ENCODE results near the gene COPS8. TPM values are rescaled to one million over a fixed set of nuclear protein-coding genes. Genes with fewer than 3 reads are reported as not detected.

The COPS8 gene
- polyA plus RNA-seq, 3 donors, result 20.5 to 39.2 (median 36.4) TPM

DNA sequence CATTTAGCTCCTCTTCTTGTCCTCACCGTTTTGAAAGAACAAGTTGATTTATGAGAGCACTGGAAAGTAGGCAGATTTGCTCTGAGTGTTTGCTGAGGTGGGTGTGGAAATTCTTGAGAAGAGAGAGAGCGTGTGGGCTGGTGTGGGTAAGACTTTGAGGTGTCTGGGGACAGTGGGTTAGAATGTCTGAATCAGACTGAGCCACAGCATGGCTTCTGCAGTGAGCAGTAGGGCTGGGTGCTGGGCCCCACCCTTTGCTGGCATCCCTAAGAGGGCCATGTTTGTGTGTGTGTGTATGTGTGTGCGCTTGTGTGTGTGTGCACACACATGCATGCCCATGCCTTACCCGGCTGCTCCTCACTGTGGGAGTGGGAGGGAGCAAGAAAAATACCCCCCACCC lies 63.7 kb downstream of the COPS8 start:
- peaks cover 3 to 8% (median 5%) of the 10 kb centered on the region in 3 donors for H3K27me3 Mint-ChIP-seq (ENCODE audit: low read depth in 3 of 3)
- peaks cover 9 to 29% (median 23%) of the 10 kb centered on the region in 7 donors for H3K9me3 Mint-ChIP-seq
- Histone ChIP-seq H3K9ac (ENCODE audit: insufficient read depth, low read length, poor library complexity, severe bottlenecking) (no peak overlapping the region), H3K4me1 (ENCODE audit: control insufficient read depth in 1 of 2, insufficient read depth in 2 of 2, low read length in 2 of 2) (no peaks in the 10 kb centered on the region), H3K27ac (ENCODE audit: low read depth in 1 of 2, low read length in 2 of 2) (no peak overlapping the region), H3K79me2 (ENCODE audit: insufficient read depth, low read length) (no peaks in the 10 kb centered on the region), H2AFZ (ENCODE audit: insufficient read depth, low read depth, low read length, poor library complexity, severe bottlenecking) (no peak overlapping the region), H3K36me3 (replicated peaks in 1 of 2; ENCODE audit: control insufficient read depth in 1 of 2, insufficient read depth in 2 of 2, low read length in 2 of 2) (no peaks in the 10 kb centered on the region), H3K4me2 (replicated peaks; ENCODE audit: extremely low read depth, low read length, poor library complexity, severe bottlenecking) (no peak overlapping the region), H3K27me3 (ENCODE audit: control insufficient read depth in 2 of 2, insufficient read depth in 2 of 2, low read length in 2 of 2) (no peaks in the 10 kb centered on the region), H3K9me3 (replicated peaks in 1 of 2; ENCODE audit: control insufficient read depth in 1 of 2, insufficient read depth in 1 of 2, low read length in 2 of 2) (peaks cover 10 to 29% of the 10 kb centered on the region in 2 donors), H3K4me3 (replicated peaks in 1 of 3; ENCODE audit: low read depth in 2 of 3, low read length in 3 of 3) (no peak overlapping the region), H4K20me1 (ENCODE audit: insufficient read depth, low read length) (no peaks in the 10 kb centered on the region)
- H3K4me3 Mint-ChIP-seq, result no peak overlapping the region
- intact Hi-C loops (cut with micrococcal nuclease), result no loop called here
- H3K36me3 Mint-ChIP-seq, result no peaks in the 10 kb centered on the region
- no peak overlapping the region for H3K27ac Mint-ChIP-seq
- DNase-seq, result no peak
- WGBS (ENCODE audit: insufficient coverage), result 89% methylated on average over 1 of the region's 4 CpGs
- no peaks in the 10 kb centered on the region for H3K4me1 Mint-ChIP-seq
- TF ChIP-seq, protein P1, sequence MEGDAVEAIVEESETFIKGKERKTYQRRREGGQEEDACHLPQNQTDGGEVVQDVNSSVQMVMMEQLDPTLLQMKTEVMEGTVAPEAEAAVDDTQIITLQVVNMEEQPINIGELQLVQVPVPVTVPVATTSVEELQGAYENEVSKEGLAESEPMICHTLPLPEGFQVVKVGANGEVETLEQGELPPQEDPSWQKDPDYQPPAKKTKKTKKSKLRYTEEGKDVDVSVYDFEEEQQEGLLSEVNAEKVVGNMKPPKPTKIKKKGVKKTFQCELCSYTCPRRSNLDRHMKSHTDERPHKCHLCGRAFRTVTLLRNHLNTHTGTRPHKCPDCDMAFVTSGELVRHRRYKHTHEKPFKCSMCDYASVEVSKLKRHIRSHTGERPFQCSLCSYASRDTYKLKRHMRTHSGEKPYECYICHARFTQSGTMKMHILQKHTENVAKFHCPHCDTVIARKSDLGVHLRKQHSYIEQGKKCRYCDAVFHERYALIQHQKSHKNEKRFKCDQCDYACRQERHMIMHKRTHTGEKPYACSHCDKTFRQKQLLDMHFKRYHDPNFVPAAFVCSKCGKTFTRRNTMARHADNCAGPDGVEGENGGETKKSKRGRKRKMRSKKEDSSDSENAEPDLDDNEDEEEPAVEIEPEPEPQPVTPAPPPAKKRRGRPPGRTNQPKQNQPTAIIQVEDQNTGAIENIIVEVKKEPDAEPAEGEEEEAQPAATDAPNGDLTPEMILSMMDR (IDR thresholded peaks at IDR 0.05), result no peak
